HG02981 (cell line): ENCODE results near the gene GALNTL6.
A peak's percentile ranks its signal among the peaks of the same experiment; 100 is the strongest.

ENCODE experiments used
- ATAC-seq: cut with Tn5 transposase; IDR thresholded peaks from one replicate; pipeline ENCODE4 v1.9.1; 2021; ENCODE audit warnings: mild to moderate bottlenecking, moderate library complexity; ENCODE audit not compliant: unreplicated experiment

Gene GALNTL6

GRCh38 chr4:171876636-171877035 lies 63.4 kb downstream of the GALNTL6 start:
- no peak for ATAC-seq

- no peak for ATAC-seq
Measured at GRCh38 chr4:171880136-171880535, 66.9 kb downstream of the GALNTL6 start.

- ATAC-seq: no peak
Measured at GRCh38 chr4:171889681-171890080, 76.5 kb downstream of the GALNTL6 start.

GRCh38 chr4:171891038-171891437 lies 77.8 kb downstream of the GALNTL6 start:
- peak; percentile 69 for ATAC-seq

GRCh38 chr4:171896426-171896825 lies 83.2 kb downstream of the GALNTL6 start:
- ATAC-seq: no peak

- ATAC-seq: no peak
Measured at GRCh38 chr4:171919314-171919713, 106.1 kb downstream of the GALNTL6 start.

GRCh38 chr4:171920901-171921300 lies 107.7 kb downstream of the GALNTL6 start:
- ATAC-seq: no peak

- no peak for ATAC-seq
Measured at GRCh38 chr4:171924746-171925376, 111.7 kb downstream of the GALNTL6 start.

- no peak for ATAC-seq
Measured at GRCh38 chr4:171928336-171928735, 115.1 kb downstream of the GALNTL6 start.

GRCh38 chr4:171929477-171929876 lies 116.3 kb downstream of the GALNTL6 start:
- ATAC-seq: no peak

GRCh38 chr4:171929907-171930306 lies 116.7 kb downstream of the GALNTL6 start:
- ATAC-seq: no peak

GRCh38 chr4:171932238-171932637 lies 119.0 kb downstream of the GALNTL6 start:
- no peak for ATAC-seq

GRCh38 chr4:171940656-171941055 lies 127.5 kb downstream of the GALNTL6 start:
- no peak for ATAC-seq

- ATAC-seq: no peak
Measured at GRCh38 chr4:171947400-171947799, 134.2 kb downstream of the GALNTL6 start.

GRCh38 chr4:171948038-171948437 lies 134.8 kb downstream of the GALNTL6 start:
- ATAC-seq: no peak

GRCh38 chr4:171954650-171955049 lies 141.4 kb downstream of the GALNTL6 start:
- no peak for ATAC-seq

- ATAC-seq: no peak
Measured at GRCh38 chr4:171956678-171957077, 143.5 kb downstream of the GALNTL6 start.

GRCh38 chr4:171962110-171962509 lies 148.9 kb downstream of the GALNTL6 start:
- ATAC-seq: no peak

GRCh38 chr4:171966356-171966755 lies 153.2 kb downstream of the GALNTL6 start:
- no peak for ATAC-seq

- ATAC-seq: no peak
Measured at GRCh38 chr4:171978216-171978615, 165.0 kb downstream of the GALNTL6 start.

GRCh38 chr4:171979461-171979860 lies 166.3 kb downstream of the GALNTL6 start:
- no peak for ATAC-seq

GRCh38 chr4:171981185-171981584 lies 168.0 kb downstream of the GALNTL6 start:
- no peak for ATAC-seq
